PC-9 (cell line): ENCODE data around the gene ARGFX. TPM values are rescaled to one million over a fixed set of nuclear protein-coding genes. Genes with fewer than 3 reads are reported as not detected.

ENCODE experiments used
- BruUV-seq: library from RNA; stranded (reverse); fragments of 400-500 nt; replicated peaks from 2 replicates; lab custom pipeline; 2021; lab: Mats Ljungman, UMichigan
- CTCF ChIA-PET: fragments of 300-600 bp; sonication (Branson Sonifier 250); formaldehyde crosslinking; loops from one replicate; lab custom pipeline; 2022; ENCODE audit warnings: antibody characterized with exemption; lab: Charles Lee
- POLR2A ChIA-PET: fragments of 300-600 bp; sonication (Branson Sonifier 250); formaldehyde crosslinking; loops from one replicate; lab custom pipeline; 2022; ENCODE audit warnings: antibody characterized with exemption; ENCODE audit not compliant: unreplicated experiment; lab: Charles Lee
- DNase-seq, 2 experiments: peaks; one replicate each; pipeline versions ENCODE4 v3.0.0 to v3.0.0-alpha.2; 2015 to 2022; ENCODE audit warnings: mixed read lengths in 1 of 2
- H2AFZ ChIP-seq: fragments of 200-600 bp; sonication (generic); 2 replicates; pipeline ENCODE4 v1.8.1; 2017; ENCODE audit warnings: antibody characterized with exemption
- H3F3A ChIP-seq: fragments of 200-600 bp; sonication (generic); 2 replicates; pipeline ENCODE4 v1.8.1; 2017; ENCODE audit warnings: antibody characterized with exemption, mild to moderate bottlenecking, low read depth; ENCODE audit not compliant: insufficient read depth
- H3K27ac ChIP-seq: fragments of 200-600 bp; sonication (generic); 2 replicates; pipeline ENCODE4 v1.6.1; 2016; ENCODE audit warnings: mixed run types
- H3K27me3 ChIP-seq: fragments of 200-600 bp; sonication (generic); 2 replicates; pipeline ENCODE4 v1.6.1; 2016; ENCODE audit warnings: low read depth, mixed run types; ENCODE audit not compliant: insufficient read depth
- H3K36me3 ChIP-seq: fragments of 200-600 bp; sonication (generic); 2 replicates; pipeline ENCODE4 v1.6.1; 2016; ENCODE audit warnings: low read depth, mixed run types
- H3K4me1 ChIP-seq: fragments of 200-600 bp; sonication (generic); replicated peaks from 2 replicates; pipeline ENCODE4 v1.6.1; 2016; ENCODE audit warnings: mixed run types; ENCODE audit not compliant: insufficient read depth
- H3K4me2 ChIP-seq: fragments of 200-600 bp; sonication (generic); 2 replicates; pipeline ENCODE4 v1.6.1; 2017; ENCODE audit warnings: mixed run types
- H3K4me3 ChIP-seq: fragments of 200-600 bp; sonication (generic); 2 replicates; pipeline ENCODE4 v1.6.1; 2016; ENCODE audit warnings: mixed run types
- H3K79me2 ChIP-seq: fragments of 200-600 bp; sonication (generic); 2 replicates; pipeline ENCODE4 v1.6.1; 2017; ENCODE audit warnings: low read depth, mixed run types
- H3K9me2 ChIP-seq: fragments of 200-600 bp; sonication (generic); 2 replicates; pipeline ENCODE4 v1.8.1; 2017; ENCODE audit warnings: mild to moderate bottlenecking; ENCODE audit not compliant: insufficient read depth
- H3K9me3 ChIP-seq: fragments of 200-600 bp; sonication (generic); 2 replicates; pipeline ENCODE4 v1.8.1; 2016; ENCODE audit warnings: low read depth; ENCODE audit not compliant: insufficient read depth
- H4K20me1 ChIP-seq: fragments of 200-600 bp; sonication (generic); 2 replicates; pipeline ENCODE4 v1.8.1; 2017; ENCODE audit not compliant: insufficient read depth
- EZH2 ChIP-seq: fragments of 200-600 bp; sonication (generic); IDR thresholded peaks from 2 replicates; pipeline ENCODE4 v1.8.0; 2017; ENCODE audit warnings: antibody characterized with exemption, low read depth
- intact Hi-C: fragments of 100-400 bp; cut with micrococcal nuclease; formaldehyde crosslinking; loops from one replicate; pipeline ENCODE4 v1.10.0; 2022; ENCODE audit not compliant: unreplicated experiment
- total RNA-seq: library from RNA; stranded (reverse); gene quantifications from 2 replicates; pipeline ENCODE4 v1.2.3, GENCODE V29; 2021
- TF ChIP-seq, protein P1 (sequence below): fragments of 200-600 bp; sonication (generic); conservative IDR thresholded peaks from 2 replicates; pipeline ENCODE4 v1.6.1; 2017; ENCODE audit warnings: mixed run types, antibody characterized with exemption, mild to moderate bottlenecking, moderate library complexity

Gene ARGFX
- total RNA-seq, 1 experiment from 2014 or later = not detected

DNA sequence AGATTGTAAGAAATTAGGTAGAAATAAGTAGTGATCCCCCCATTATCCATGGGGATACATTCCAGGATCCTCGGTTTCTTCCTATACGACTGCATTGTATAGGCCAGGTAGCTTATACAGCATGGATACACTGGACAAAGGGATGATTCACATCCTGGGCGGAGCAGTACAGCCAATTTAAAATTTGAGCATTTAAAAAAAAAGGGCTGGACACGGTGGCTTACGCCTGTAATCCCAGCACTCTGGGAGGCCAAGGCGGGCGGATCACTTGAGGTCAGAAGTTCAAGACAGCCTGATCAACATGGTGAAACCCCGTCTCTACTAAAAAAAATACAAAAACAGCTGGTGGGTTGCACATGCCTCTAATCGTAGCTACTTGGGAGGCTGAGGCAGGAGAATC lies 976 bp upstream of the ARGFX start:
- Histone ChIP-seq H3K79me2 (no peaks in the 10 kb centered on the region), H3F3A (no peaks in the 10 kb centered on the region), H3K4me1 (no peaks in the 10 kb centered on the region), H3K4me3 (no peak overlapping the region), H3K9me3 (no peaks in the 10 kb centered on the region), H3K27ac (no peak overlapping the region), H2AFZ (no peak overlapping the region), H3K9me2 (no peaks in the 10 kb centered on the region; the same call in 1 of the 2 replicates), H3K36me3 (no peaks in the 10 kb centered on the region), H4K20me1 (no peaks in the 10 kb centered on the region), H3K27me3 (no peaks in the 10 kb centered on the region), H3K4me2 (no peak overlapping the region)
- CTCF ChIA-PET = no interaction called here
- TF ChIP-seq EZH2 = no peak
- TF ChIP-seq, protein P1, sequence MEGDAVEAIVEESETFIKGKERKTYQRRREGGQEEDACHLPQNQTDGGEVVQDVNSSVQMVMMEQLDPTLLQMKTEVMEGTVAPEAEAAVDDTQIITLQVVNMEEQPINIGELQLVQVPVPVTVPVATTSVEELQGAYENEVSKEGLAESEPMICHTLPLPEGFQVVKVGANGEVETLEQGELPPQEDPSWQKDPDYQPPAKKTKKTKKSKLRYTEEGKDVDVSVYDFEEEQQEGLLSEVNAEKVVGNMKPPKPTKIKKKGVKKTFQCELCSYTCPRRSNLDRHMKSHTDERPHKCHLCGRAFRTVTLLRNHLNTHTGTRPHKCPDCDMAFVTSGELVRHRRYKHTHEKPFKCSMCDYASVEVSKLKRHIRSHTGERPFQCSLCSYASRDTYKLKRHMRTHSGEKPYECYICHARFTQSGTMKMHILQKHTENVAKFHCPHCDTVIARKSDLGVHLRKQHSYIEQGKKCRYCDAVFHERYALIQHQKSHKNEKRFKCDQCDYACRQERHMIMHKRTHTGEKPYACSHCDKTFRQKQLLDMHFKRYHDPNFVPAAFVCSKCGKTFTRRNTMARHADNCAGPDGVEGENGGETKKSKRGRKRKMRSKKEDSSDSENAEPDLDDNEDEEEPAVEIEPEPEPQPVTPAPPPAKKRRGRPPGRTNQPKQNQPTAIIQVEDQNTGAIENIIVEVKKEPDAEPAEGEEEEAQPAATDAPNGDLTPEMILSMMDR = no peak
- DNase-seq = no peak
- no TSS peak for BruUV-seq
- intact Hi-C loops = no loop called here
- POLR2A ChIA-PET = interaction anchor here (0.6 kb wide), 1 partner anchor 444 kb away, joined by 8 read pairs; no protein-coding TSS in a partner anchor

DNA sequence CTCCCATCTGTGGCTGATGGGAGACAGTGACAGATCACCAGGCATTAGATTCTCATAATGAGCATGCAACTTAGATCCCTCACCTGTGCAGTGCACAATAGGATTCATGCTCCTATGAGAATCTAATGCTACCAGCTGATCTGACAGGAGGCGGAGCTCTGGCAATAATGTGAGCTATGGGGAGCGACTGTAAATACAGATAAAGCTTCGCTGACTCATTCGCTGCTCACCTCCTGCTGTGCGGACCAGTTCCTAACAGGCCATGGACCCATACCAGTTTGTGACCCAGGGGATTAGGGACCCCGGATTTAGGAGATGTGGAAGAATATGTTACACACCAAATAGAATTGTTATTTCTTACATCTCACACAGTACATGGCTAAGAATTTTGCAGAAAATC lies 6.7 kb downstream of the ARGFX start:
- peak; percentile 68 to 71 for DNase-seq
- H3K27me3 ChIP-seq = no peaks in the 10 kb centered on the region
- no peaks in the 10 kb centered on the region for H3F3A ChIP-seq
- no TSS peak for BruUV-seq
- no peak overlapping the region for H3K4me3 ChIP-seq
- no peak overlapping the region for H3K27ac ChIP-seq
- intact Hi-C loops = no loop called here
- no peaks in the 10 kb centered on the region for H3K36me3 ChIP-seq
- no peaks in the 10 kb centered on the region for H3K4me1 ChIP-seq
- ChIA-PET CTCF (no interaction called here), POLR2A (interaction anchor here (0.5 to 0.6 kb wide), 3 partner anchors 27 to 447 kb away, joined by 3 to 8 read pairs (median 4); partner anchors contain the start of gene ILDR1)
- no peaks in the 10 kb centered on the region for H3K79me2 ChIP-seq
- H2AFZ ChIP-seq = no peak overlapping the region
- TF ChIP-seq, protein P1 = no peak
- no peak for TF ChIP-seq EZH2
- H3K4me2 ChIP-seq = peak overlapping the region; percentile 18; the same call in 1 of the 2 replicates
- no peaks in the 10 kb centered on the region for H3K9me3 ChIP-seq
- H4K20me1 ChIP-seq = no peaks in the 10 kb centered on the region
- no peaks in the 10 kb centered on the region for H3K9me2 ChIP-seq

DNA sequence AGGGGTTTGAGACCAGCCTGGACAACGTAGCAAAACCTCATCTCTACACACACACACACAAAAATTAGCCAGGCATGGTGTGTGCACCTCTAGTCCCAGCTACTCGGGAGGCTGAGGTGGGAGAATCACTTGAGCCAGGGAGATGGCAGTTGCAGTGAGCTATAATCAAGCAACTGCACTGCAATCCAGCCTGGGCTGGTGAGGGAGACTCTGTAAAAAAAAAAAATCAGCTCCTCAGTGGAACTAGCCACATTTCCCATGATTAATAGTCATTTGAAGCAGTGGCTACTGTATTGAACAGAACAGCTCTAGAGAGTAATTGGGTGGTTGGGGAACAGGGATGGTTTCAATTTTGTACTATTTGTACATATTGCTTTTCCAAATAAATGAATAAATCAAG lies 13.9 kb downstream of the ARGFX start:
- intact Hi-C loops = no loop called here
- POLR2A ChIA-PET = no interaction called here
- BruUV-seq = no TSS peak
- Histone ChIP-seq H3K9me3 (no peaks in the 10 kb centered on the region), H3K4me1 (no peaks in the 10 kb centered on the region), H3F3A (no peaks in the 10 kb centered on the region), H3K27me3 (no peaks in the 10 kb centered on the region), H3K4me3 (no peak overlapping the region), H3K36me3 (no peaks in the 10 kb centered on the region), H2AFZ (no peak overlapping the region), H3K4me2 (no peak overlapping the region), H3K79me2 (no peaks in the 10 kb centered on the region), H3K9me2 (no peaks in the 10 kb centered on the region), H3K27ac (no peak overlapping the region), H4K20me1 (no peaks in the 10 kb centered on the region)
- TF ChIP-seq, protein P1 = no peak
- TF ChIP-seq EZH2 = no peak
- no peak for DNase-seq
- CTCF ChIA-PET = no interaction called here
